Muscle of back (tissue), 11 donors: ENCODE data around the gene RBMS3. TPM values are rescaled to one million over a fixed set of nuclear protein-coding genes. Genes with fewer than 3 reads are reported as not detected.
"Not testable (repeated sequence)": the region's sequence is repeated elsewhere in the genome, so short reads cannot be mapped to it uniquely, and the experiment has no call there.

ENCODE experiments used
- DNase-seq, 3 donors: peaks; one replicate each; pipeline versions ENCODE4 v3.0.0 to v3.0.0-alpha.2; 2013
- polyA plus RNA-seq, 10 donors: library from polyadenylated mRNA; unstranded; fragments of 120-200 nt; gene quantifications; one replicate each; pipeline ENCODE4 v1.2.1, GENCODE V29; 2013; ENCODE audit not compliant: insufficient read length in 10 of 10

Gene RBMS3
- polyA plus RNA-seq, 10 donors: 22.4 to 37.1 (median 28.1) TPM

- no peak for DNase-seq
Measured at GRCh38 chr3:29668728-29669127, 387.9 kb downstream of the RBMS3 start.

DNA sequence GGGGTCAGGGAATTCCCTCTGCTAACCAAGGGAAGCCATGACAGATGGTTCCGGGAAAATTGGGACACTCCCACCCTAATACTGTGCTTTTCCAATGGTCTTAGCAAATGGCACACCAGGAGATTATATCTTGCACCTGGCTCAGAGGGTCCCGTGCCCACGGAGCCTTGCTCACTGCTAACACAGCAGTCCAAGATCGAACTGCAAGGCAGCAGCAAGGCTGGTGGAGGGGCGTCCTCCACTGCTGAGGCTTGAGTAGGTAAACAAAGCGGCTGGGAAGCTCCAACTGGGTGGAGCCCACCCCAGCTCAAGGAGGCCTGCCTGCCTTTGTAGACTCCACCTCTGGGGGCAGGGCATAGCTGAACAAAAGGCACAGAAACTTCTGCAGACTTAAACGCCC is 389.6 kb downstream of the RBMS3 start:
- not testable (repeated sequence) for DNase-seq

- no peak for DNase-seq
Measured at GRCh38 chr3:29677421-29677820, 396.6 kb downstream of the RBMS3 start.

GRCh38 chr3:29679944-29680343 is 399.1 kb downstream of the RBMS3 start:
- no peak for DNase-seq

GRCh38 chr3:29683018-29683993 is 402.4 kb downstream of the RBMS3 start:
- no peak for DNase-seq

- DNase-seq: peak in 1 of 3 donors; percentile 37
Measured at GRCh38 chr3:29686889-29687592, 406.2 kb downstream of the RBMS3 start.

- no peak for DNase-seq
Measured at GRCh38 chr3:29690686-29691353, 409.9 kb downstream of the RBMS3 start.

- peak; percentile 57 to 95 (median 76) for DNase-seq
Measured at GRCh38 chr3:29693863-29694262, 413.0 kb downstream of the RBMS3 start.

DNA sequence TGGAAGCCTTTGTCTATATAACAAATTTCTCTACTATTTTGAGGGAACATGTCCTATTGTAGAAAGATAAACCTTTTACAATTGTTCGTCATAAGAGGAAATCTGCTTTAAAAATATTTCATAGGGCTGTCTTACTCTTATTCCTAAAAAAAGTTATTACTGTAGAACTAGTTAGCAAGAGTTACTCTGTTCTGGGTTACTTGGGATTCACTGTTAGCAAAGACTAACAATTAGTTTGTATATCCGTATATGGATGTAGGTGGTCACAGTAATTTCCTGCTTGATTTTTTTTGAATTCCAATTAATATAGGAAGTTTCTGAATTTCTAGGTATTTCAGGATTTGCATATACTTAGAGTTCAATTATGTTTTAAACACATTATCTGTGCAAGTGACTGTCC is 413.5 kb downstream of the RBMS3 start:
- DNase-seq: no peak

- peak in 2 of 3 donors; percentile 35 to 92 for DNase-seq
Measured at GRCh38 chr3:29694783-29695182, 413.9 kb downstream of the RBMS3 start.

GRCh38 chr3:29695201-29695600 is 414.3 kb downstream of the RBMS3 start:
- no peak for DNase-seq

DNA sequence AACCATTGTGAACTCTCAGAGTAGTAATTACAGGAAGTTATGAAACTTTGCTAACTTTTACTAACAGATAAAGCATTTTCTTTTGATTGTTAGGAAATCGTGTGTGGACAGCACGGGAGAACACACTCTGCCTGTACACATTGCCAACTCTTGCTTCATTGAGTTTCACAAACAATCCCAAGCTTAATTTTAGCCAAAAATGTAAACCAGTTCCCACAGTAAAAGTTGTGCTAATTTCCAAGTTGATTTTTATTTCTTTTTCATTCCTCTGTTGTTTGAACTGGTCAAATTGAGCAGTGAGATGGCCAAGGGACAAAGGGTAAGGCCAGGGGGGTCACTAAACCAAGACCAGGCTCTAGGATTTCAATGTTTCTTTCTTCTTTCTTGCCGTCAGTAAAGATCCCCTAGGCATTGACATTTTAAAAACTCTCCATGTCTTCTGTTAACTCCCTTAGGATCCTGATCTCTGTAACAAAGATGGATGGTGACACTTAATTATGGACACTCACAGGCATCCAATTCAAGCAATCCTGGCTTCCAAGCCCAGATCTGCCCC is 414.9 kb downstream of the RBMS3 start:
- peak; percentile 59 to 83 (median 60) for DNase-seq

DNA sequence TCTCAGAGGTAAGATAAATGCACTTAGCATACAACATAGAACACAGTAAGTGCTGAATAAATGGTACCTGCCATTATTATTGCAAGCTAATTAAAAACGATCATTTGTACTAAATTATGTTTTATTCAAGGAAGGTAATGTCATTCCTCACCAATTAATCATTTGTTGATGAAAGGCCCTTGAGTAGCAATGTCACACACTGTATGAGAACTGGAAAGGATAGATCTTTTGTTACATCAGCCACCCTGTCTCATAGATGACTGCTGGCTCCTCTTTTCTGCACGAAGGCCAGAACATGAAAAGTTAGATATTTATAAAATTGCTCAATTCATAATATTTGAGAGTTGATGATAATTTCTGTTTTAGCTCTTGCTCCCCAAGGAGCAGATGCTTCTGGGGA is 415.4 kb downstream of the RBMS3 start:
- no peak for DNase-seq

- peak in 1 of 3 donors; percentile 49 for DNase-seq
Measured at GRCh38 chr3:29697989-29698388, 417.1 kb downstream of the RBMS3 start.

DNA sequence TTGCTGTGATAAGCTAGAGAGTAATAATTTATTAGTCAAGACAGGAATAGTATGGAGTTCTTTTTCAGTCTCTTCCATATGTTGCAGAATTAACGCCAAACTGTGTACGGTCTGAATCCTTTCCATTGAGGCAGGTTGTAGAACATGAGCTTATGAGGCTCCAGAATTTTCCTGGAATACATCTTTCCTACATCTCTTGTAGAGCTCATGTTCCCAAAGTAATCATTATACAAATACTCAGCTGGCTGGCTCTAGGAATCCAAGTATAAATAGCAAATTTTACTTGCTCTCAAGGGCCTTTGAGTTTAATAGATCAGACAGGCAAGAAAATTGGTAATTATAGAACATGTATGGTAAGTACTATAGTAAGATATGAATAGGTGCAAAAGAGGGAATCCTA is 419.4 kb downstream of the RBMS3 start:
- peak; percentile 36 to 87 (median 47) for DNase-seq

GRCh38 chr3:29701326-29701983 is 420.6 kb downstream of the RBMS3 start:
- no peak for DNase-seq

- DNase-seq: no peak
Measured at GRCh38 chr3:29705906-29706844, 425.3 kb downstream of the RBMS3 start.

DNA sequence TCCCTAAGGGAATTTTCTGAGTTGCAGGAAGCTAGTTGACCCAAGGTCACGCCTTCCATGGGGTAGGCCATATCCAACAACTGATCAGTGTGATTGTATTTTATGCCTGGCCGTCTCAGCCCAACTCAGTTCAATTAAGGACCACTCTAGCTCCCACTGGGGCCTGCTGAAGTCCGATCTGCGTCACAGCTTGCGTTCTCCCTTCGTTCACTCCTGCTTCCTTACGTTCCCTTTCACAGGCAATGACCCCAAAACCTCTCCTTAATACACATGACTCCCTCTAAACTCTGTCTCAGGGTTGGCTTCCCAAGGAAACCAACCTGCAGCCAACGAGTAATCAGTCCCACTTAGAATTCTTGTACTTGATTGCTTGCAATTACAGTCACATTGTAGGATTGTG is 428.0 kb downstream of the RBMS3 start:
- no peak for DNase-seq

GRCh38 chr3:29711255-29711771 is 430.4 kb downstream of the RBMS3 start:
- peak in 1 of 3 donors; percentile 65 for DNase-seq

DNA sequence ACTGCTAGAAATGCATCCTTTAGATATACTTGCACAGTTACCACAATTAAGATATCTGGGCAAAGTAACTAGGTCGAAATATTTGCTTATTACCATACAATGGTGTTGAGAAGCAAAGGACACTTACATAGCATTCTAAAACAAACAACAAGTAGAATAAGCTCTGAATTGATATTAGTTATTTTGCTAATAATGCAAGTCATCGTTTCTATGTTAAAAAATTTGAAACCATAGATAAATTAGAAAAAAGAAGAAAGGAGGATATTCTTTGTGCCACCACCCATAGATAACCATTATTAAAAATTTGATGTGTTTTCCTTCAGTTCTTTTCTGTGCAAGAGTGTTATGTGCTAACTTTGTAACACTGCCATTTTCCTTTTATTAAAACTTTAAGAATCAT is 435.3 kb downstream of the RBMS3 start:
- DNase-seq: no peak
